Trophoblast cell (in vitro differentiated cells and primary cell): ENCODE results near the gene KDM4B.
A peak's percentile ranks its signal among the peaks of the same experiment; 100 is the strongest.

Experiments
- DNase-seq, 2 donors: peaks; one replicate each; pipeline ENCODE4 v3.0.0-alpha.2; 2016
- H2AFZ ChIP-seq: 2 replicates; pipeline ENCODE4 v1.6.1; 2013; ENCODE audit warnings: low read length, moderate library complexity, mild to moderate bottlenecking; ENCODE audit not compliant: insufficient read depth, poor library complexity
- H2AK5ac ChIP-seq: 2 replicates; pipeline ENCODE4 v1.6.1; 2013; ENCODE audit warnings: mild to moderate bottlenecking, low read length
- H2BK120ac ChIP-seq: 2 replicates; pipeline ENCODE4 v1.6.1; 2013; ENCODE audit warnings: low read length, mild to moderate bottlenecking, moderate library complexity; ENCODE audit not compliant: insufficient read depth, poor library complexity
- H2BK12ac ChIP-seq: 2 replicates; pipeline ENCODE4 v1.6.1; 2013; ENCODE audit warnings: mild to moderate bottlenecking, low read length, moderate library complexity
- H2BK5ac ChIP-seq: 2 replicates; pipeline ENCODE4 v1.6.1; 2013; ENCODE audit warnings: low read length, low read depth, moderate library complexity, mild to moderate bottlenecking; ENCODE audit not compliant: poor library complexity
- H3K14ac ChIP-seq: 2 replicates; pipeline ENCODE4 v1.6.1; 2013; ENCODE audit warnings: mild to moderate bottlenecking, low read length
- H3K18ac ChIP-seq: 2 replicates; pipeline ENCODE4 v1.6.1; 2013; ENCODE audit warnings: mild to moderate bottlenecking, low read length
- H3K23ac ChIP-seq: 2 replicates; pipeline ENCODE4 v1.6.1; 2013; ENCODE audit warnings: low read length
- H3K27ac ChIP-seq: 2 replicates; pipeline ENCODE4 v1.5.1; 2013; ENCODE audit warnings: low read depth, mild to moderate bottlenecking, inconsistent platforms, low read length, moderate library complexity
- H3K27me3 ChIP-seq: 2 replicates; pipeline ENCODE4 v1.6.1; 2013; ENCODE audit warnings: inconsistent platforms, mild to moderate bottlenecking, low read length, moderate library complexity; ENCODE audit not compliant: insufficient read depth
- H3K36me3 ChIP-seq, 2 experiments: 1 replicate in 1 of 2; 2 replicates in 1 of 2; pipeline ENCODE4 v1.6.1; 2013; ENCODE audit warnings: low read length in 2 of 2, mild to moderate bottlenecking in 2 of 2, moderate library complexity in 1 of 2; ENCODE audit not compliant: insufficient read depth in 2 of 2, control insufficient read depth in 1 of 2
- H3K4ac ChIP-seq: 2 replicates; pipeline ENCODE4 v1.6.1; 2013; ENCODE audit warnings: low read depth, mild to moderate bottlenecking, low read length, moderate library complexity
- H3K4me1 ChIP-seq, 2 experiments: 1 replicate in 1 of 2; 2 replicates in 1 of 2; pipeline ENCODE4 v1.6.1; 2013; ENCODE audit warnings: low read length in 2 of 2, mild to moderate bottlenecking in 2 of 2, moderate library complexity in 1 of 2; ENCODE audit not compliant: insufficient read depth in 2 of 2, control insufficient read depth in 1 of 2
- H3K4me2 ChIP-seq: 2 replicates; pipeline ENCODE4 v1.6.1; 2013; ENCODE audit warnings: inconsistent platforms, mild to moderate bottlenecking, low read length, moderate library complexity
- H3K4me3 ChIP-seq: 2 replicates; pipeline ENCODE4 v1.5.1; 2013; ENCODE audit warnings: mild to moderate bottlenecking, low read depth, low read length, inconsistent platforms
- H3K79me1 ChIP-seq: one replicate; pipeline ENCODE4 v1.6.1; 2013; ENCODE audit warnings: low read length
- H3K79me2 ChIP-seq: 2 replicates; pipeline ENCODE4 v1.6.1; 2013; ENCODE audit warnings: low read length, mild to moderate bottlenecking; ENCODE audit not compliant: control insufficient read depth, insufficient read depth, poor library complexity
- H3K9ac ChIP-seq: 2 replicates; pipeline ENCODE4 v1.6.1; 2013; ENCODE audit warnings: mild to moderate bottlenecking, low read length
- H3K9me3 ChIP-seq: 2 replicates; pipeline ENCODE4 v1.6.1; 2013; ENCODE audit warnings: low read depth, mild to moderate bottlenecking, control low read depth, inconsistent platforms, low read length; ENCODE audit not compliant: insufficient read depth
- H4K12ac ChIP-seq: 2 replicates; pipeline ENCODE4 v1.6.1; 2013; ENCODE audit warnings: low read depth, mild to moderate bottlenecking, low read length, moderate library complexity
- H4K8ac ChIP-seq: 2 replicates; pipeline ENCODE4 v1.6.1; 2013; ENCODE audit warnings: low read depth, mild to moderate bottlenecking, low read length, moderate library complexity
- H4K91ac ChIP-seq: one replicate; pipeline ENCODE4 v1.6.1; 2013; ENCODE audit warnings: low read depth, mild to moderate bottlenecking, low read length, moderate library complexity
- WGBS: extraction: QIAGEN DNeasy Blood & Tissue Kit; methylation state at CpG from one replicate; pipeline ENCODE4 v1.1.7; 2013; ENCODE audit warnings: missing lambda C conversion rate; ENCODE audit not compliant: insufficient read length, insufficient coverage; ENCODE audit errors: extremely low coverage; 5-methylcytosine and 5-hydroxymethylcytosine counted together

KDM4B gene

GRCh38 chr19:4988770-4989251, 19.9 kb downstream of the KDM4B start:
- H3K23ac ChIP-seq, result peak overlapping the region; percentile 25
- peaks cover under 1 to 2% of the 10 kb centered on the region in 2 experiments for H3K36me3 ChIP-seq
- peak overlapping the region; percentile 25 for H2BK120ac ChIP-seq
- peaks cover 44 to 66% of the 10 kb centered on the region in 2 experiments for H3K4me1 ChIP-seq
- H3K79me2 ChIP-seq, result peaks cover 33% of the 10 kb centered on the region
- H4K8ac ChIP-seq, result peak overlapping the region; percentile 49
- H2AK5ac ChIP-seq, result peak overlapping the region; percentile 51
- no peaks in the 10 kb centered on the region for H3K27me3 ChIP-seq
- H3K79me1 ChIP-seq, result peaks cover 54% of the 10 kb centered on the region
- DNase-seq, result peak in 1 of 2 donors; percentile 36
- peak overlapping the region; percentile 10 for H4K12ac ChIP-seq
- peak overlapping the region; percentile 23 for H2AFZ ChIP-seq
- no CpG with 5 or more reads among the region's 13 CpGs for WGBS
- H3K4me3 ChIP-seq, result peak overlapping the region; percentile 59
- peak overlapping the region; percentile 67 for H3K9ac ChIP-seq
- peak overlapping the region; percentile 11 for H2BK12ac ChIP-seq
- H3K4me2 ChIP-seq, result peak overlapping the region; percentile 50
- H3K18ac ChIP-seq, result peak overlapping the region; percentile 36
- peak overlapping the region; percentile 80 for H2BK5ac ChIP-seq
- H3K4ac ChIP-seq, result peak overlapping the region; percentile 58
- no peaks in the 10 kb centered on the region for H3K9me3 ChIP-seq
- peak overlapping the region; percentile 60 for H4K91ac ChIP-seq
- peak overlapping the region; percentile 95 for H3K27ac ChIP-seq
- H3K14ac ChIP-seq, result peak overlapping the region; percentile 42

- H2AFZ ChIP-seq, result no peak overlapping the region
- H3K23ac ChIP-seq, result no peak overlapping the region
- H4K91ac ChIP-seq, result peak overlapping the region; percentile 88
- peak overlapping the region; percentile 88 for H3K27ac ChIP-seq
- peak overlapping the region; percentile 52 for H2BK5ac ChIP-seq
- H3K36me3 ChIP-seq, result peaks cover 0 to 3% of the 10 kb centered on the region in 2 experiments
- peak overlapping the region; percentile 88 for H3K18ac ChIP-seq
- no CpG with 5 or more reads among the region's 7 CpGs for WGBS
- H4K8ac ChIP-seq, result peak overlapping the region; percentile 71
- H2BK12ac ChIP-seq, result peak overlapping the region; percentile 19
- H4K12ac ChIP-seq, result no peak overlapping the region
- H3K9ac ChIP-seq, result no peak overlapping the region
- peaks cover 39 to 59% of the 10 kb centered on the region in 2 experiments for H3K4me1 ChIP-seq
- no peaks in the 10 kb centered on the region for H3K9me3 ChIP-seq
- peaks cover 48% of the 10 kb centered on the region for H3K79me1 ChIP-seq
- DNase-seq, result peak; percentile 92 to 98
- H2AK5ac ChIP-seq, result peak overlapping the region; percentile 87
- no peaks in the 10 kb centered on the region for H3K27me3 ChIP-seq
- peaks cover 33% of the 10 kb centered on the region for H3K79me2 ChIP-seq
- H3K4me3 ChIP-seq, result no peak overlapping the region
- H3K4me2 ChIP-seq, result peak overlapping the region; percentile 24
- peak overlapping the region; percentile 47 for H3K14ac ChIP-seq
- H3K4ac ChIP-seq, result peak overlapping the region; percentile 30
- peak overlapping the region; percentile 83 for H2BK120ac ChIP-seq
These were observed 21.4 kb downstream of the KDM4B start for GRCh38 chr19:4990306-4990705.

- Histone ChIP-seq H4K8ac (peak overlapping the region; percentile 58), H3K27me3 (no peaks in the 10 kb centered on the region), H2AFZ (no peak overlapping the region), H3K9ac (no peak overlapping the region), H3K14ac (peak overlapping the region; percentile 41), H4K91ac (peak overlapping the region; percentile 60), H2BK5ac (peak overlapping the region; percentile 67), H3K23ac (no peak overlapping the region), H2BK12ac (peak overlapping the region; percentile 37), H2BK120ac (peak overlapping the region; percentile 82), H3K4me3 (no peak overlapping the region), H3K4ac (no peak overlapping the region), H3K4me1 (peaks cover 26 to 47% of the 10 kb centered on the region in 2 experiments), H3K79me1 (peaks cover 38% of the 10 kb centered on the region), H3K18ac (peak overlapping the region; percentile 51), H4K12ac (no peak overlapping the region), H3K36me3 (peaks cover 8 to 9% of the 10 kb centered on the region in 2 experiments), H3K9me3 (no peaks in the 10 kb centered on the region), H2AK5ac (no peak overlapping the region), H3K79me2 (peaks cover 30% of the 10 kb centered on the region), H3K27ac (peak overlapping the region; percentile 88), H3K4me2 (peak overlapping the region; percentile 44)
- DNase-seq, result peak; percentile 95 to 97
- WGBS, result no CpG with 5 or more reads among the region's 9 CpGs
These were observed 22.6 kb downstream of the KDM4B start for GRCh38 chr19:4991538-4991937.

GRCh38 chr19:4991996-4992698, 23.2 kb downstream of the KDM4B start:
- Histone ChIP-seq H3K4ac (peak overlapping the region; percentile 49), H3K36me3 (peaks cover 13 to 14% of the 10 kb centered on the region in 2 experiments), H3K4me2 (peak overlapping the region; percentile 44), H3K4me1 (peaks cover 24 to 45% of the 10 kb centered on the region in 2 experiments), H3K9me3 (no peaks in the 10 kb centered on the region), H3K14ac (peak overlapping the region; percentile 75), H3K9ac (no peak overlapping the region), H2BK5ac (peak overlapping the region; percentile 90), H4K91ac (peak overlapping the region; percentile 70), H3K27me3 (no peaks in the 10 kb centered on the region), H3K18ac (no peak overlapping the region), H4K8ac (peak overlapping the region; percentile 50), H3K27ac (peak overlapping the region; percentile 88), H2BK120ac (peak overlapping the region; percentile 84), H2AK5ac (no peak overlapping the region), H3K79me1 (peaks cover 35% of the 10 kb centered on the region), H3K79me2 (peaks cover 29% of the 10 kb centered on the region), H3K4me3 (no peak overlapping the region), H2AFZ (no peak overlapping the region), H2BK12ac (peak overlapping the region; percentile 74), H4K12ac (no peak overlapping the region), H3K23ac (no peak overlapping the region)
- WGBS, result no CpG with 5 or more reads among the region's 13 CpGs
- peak; percentile 93 to 98 for DNase-seq
